GM18517 (cell line): ENCODE measurements around the gene COL8A2.

ENCODE experiments used
- ATAC-seq: cut with Tn5 transposase; IDR thresholded peaks from one replicate; pipeline ENCODE4 v1.9.1; 2021; ENCODE audit warnings: mild to moderate bottlenecking, moderate library complexity; ENCODE audit not compliant: unreplicated experiment

The COL8A2 gene

GRCh38 chr1:36070349-36070748, 54.7 kb downstream of the COL8A2 start:
- ATAC-seq: no peak

GRCh38 chr1:36068866-36069265, 56.2 kb downstream of the COL8A2 start:
- no peak for ATAC-seq

- no peak for ATAC-seq
These were observed 57.2 kb downstream of the COL8A2 start for GRCh38 chr1:36067871-36068270.

GRCh38 chr1:36062315-36062714, 62.7 kb downstream of the COL8A2 start:
- no peak for ATAC-seq

GRCh38 chr1:36055706-36056105, 69.3 kb downstream of the COL8A2 start:
- no peak for ATAC-seq

GRCh38 chr1:36053978-36054377, 71.0 kb downstream of the COL8A2 start:
- ATAC-seq: no peak

- ATAC-seq: no peak
These were observed 73.2 kb downstream of the COL8A2 start for GRCh38 chr1:36051821-36052220.
